GM19239 (cell line): ENCODE data around the gene FLG.
"Not testable (repeated sequence)": the region's sequence is repeated elsewhere in the genome, so short reads cannot be mapped to it uniquely, and the experiment has no call there.

ENCODE experiments used
- DNase-seq: peaks from one replicate; pipeline ENCODE4 v3.0.0; 2011; ENCODE audit warnings: low spot score; ENCODE audit not compliant: insufficient read length
- FAIRE-seq: peaks from 2 replicates; lab custom pipeline; 2011; peaks lifted over from hg19 to GRCh38; lab: Jason Lieb, UNC

FLG gene

DNA sequence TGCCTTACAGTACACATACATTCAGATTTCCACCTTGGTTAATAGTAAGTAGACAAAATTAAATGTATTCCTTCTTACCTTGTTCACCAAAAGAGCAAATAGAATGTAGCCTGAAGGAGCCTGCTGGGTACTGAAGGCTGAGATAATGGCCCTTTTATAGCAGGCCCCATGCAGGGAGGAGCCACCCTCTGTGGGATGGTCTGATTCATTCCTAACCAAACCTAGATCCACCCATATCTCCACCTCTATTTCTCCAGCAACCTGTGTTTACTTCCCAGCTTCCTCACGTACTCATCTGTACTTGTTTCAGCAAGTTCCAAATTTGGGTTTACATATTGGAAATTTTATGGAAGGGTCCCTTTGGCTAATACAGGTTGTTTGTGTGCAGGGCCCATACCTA lies at the start of gene FLG:
FLG (minus strand) TSS at position 129 of the 400 bp plus-strand sequence. CDS start 9,783 bp downstream, outside the sequence.
- no peak for DNase-seq
- no peak for FAIRE-seq

DNA sequence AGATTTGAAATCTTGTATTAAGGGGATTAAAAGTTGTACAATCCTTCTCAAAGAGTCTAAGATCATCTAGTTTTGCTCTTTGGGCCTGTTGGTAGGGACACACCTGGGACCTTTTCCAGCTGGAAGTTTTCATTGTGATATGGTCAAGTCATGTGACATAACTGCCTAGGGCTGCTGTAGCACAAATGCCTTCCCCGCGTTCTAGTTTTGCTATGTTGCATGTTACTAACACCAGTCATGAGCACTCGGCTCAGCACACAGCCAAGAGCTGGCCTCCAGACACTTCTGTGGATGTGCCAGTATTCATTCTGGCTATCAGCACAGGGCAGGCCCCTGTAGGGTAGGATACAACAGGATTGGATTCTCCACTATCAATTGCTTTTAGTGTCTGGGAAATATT lies 49.4 kb upstream of the FLG start:
- FAIRE-seq (no peak), DNase-seq (no peak)

DNA sequence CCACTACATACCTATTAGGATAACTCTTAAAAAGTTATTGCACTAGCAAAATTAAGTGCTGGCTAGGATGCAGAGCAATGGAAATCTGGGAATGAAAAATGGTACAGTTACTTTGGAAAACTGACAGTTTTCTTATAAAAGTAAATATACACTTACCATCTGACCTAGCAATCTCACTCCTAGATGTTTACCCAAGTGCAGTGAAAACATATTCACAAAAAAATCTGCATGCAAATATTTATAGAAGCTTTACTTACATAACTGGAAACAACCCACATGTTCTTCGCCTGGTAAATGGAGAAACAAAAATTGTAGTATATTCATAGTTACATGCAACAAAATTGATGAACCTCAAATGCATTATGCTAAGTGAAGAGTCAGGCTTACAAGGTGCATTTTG lies 47.6 kb upstream of the FLG start:
- FAIRE-seq: no peak
- no peak for DNase-seq

DNA sequence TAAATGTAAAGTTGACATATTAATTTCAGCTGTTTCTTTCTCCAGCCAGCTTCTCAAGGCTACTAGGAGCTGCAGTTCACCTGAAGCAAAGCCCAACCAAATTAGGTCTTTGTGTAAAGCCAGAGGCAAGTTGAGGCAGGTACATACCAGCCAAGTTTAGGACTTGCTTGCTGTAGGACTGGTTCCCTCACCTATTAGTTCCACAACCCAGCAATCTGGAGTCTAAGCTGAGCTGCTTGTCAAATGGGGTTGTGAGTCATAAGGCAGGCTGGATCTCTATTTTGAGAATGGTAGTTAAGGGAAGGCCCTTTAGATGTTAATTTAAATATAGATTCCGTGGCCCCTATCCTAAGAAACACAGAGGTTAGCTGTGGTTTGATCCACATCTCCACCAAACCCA lies 42.4 kb upstream of the FLG start:
- no peak for FAIRE-seq

GRCh38 chr1:152359906-152360305 lies 34.9 kb upstream of the FLG start, which contains the start of gene FLG2:
Gene FLG2 (minus strand): TSS chr1:152360006. CDS start chr1:152358884, 1,122 bp downstream.
- FAIRE-seq (no peak), DNase-seq (no peak)

More for the DNA sequence above, 42.4 kb upstream of the FLG start:
- DNase-seq: no peak

DNA sequence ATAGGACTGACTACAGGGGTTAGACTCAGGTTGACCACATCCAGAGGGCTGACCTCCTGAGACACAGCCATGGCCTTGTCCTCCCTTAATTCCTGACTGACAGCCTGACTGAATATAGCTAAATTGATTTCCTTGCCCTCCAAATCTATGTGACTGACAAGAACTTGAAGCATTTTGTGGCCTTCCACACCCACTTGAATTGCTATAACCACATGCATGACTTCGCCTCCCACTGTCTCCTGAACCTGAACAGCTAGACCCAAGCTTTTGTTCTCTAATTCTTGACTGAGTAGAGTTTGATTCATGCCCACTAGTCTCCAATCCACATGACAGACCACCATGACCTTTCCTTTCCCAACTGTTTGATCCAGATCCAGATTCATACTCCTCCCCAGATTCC lies 31.7 kb upstream of the FLG start:
- no peak for FAIRE-seq
- no peak for DNase-seq

DNA sequence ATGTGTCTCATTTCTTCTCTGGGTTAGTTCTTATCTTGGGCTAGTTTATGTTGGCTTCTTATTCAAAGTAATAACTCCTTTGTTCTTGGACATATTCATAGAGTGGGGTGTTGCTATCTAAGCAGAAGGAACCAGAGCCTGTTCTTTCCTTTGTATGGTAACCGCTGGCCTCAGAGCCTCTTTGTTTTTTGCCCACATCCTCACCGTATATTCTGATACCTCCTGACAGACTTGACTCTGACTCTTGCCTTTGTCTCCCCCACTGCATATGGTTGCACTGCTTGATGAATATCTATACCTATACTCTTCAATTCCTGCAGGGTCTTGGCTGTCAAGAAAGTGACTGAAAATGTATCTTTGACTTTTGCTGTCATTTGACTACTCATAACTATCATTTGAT lies 24.6 kb upstream of the FLG start:
- DNase-seq (no peak), FAIRE-seq (no peak)

DNA sequence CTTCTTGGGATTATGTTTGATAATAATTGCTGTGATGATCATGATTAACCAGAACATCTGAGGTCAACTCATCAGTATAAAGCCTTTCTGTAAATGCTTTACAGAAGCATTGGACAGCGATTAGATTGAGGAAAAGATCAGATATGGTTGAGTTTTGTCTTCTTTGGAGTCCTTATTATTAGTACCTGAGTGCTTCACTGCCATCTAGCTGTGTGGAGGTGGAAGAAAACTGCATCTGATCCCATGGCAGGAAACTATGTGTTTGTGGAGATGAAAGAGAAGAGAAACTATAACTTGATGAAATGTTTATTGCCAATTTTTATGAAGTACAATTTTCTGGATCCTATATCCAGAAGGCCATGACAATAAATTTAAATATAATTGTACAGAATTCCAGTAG lies 23.4 kb upstream of the FLG start:
- DNase-seq (no peak), FAIRE-seq (no peak)

DNA sequence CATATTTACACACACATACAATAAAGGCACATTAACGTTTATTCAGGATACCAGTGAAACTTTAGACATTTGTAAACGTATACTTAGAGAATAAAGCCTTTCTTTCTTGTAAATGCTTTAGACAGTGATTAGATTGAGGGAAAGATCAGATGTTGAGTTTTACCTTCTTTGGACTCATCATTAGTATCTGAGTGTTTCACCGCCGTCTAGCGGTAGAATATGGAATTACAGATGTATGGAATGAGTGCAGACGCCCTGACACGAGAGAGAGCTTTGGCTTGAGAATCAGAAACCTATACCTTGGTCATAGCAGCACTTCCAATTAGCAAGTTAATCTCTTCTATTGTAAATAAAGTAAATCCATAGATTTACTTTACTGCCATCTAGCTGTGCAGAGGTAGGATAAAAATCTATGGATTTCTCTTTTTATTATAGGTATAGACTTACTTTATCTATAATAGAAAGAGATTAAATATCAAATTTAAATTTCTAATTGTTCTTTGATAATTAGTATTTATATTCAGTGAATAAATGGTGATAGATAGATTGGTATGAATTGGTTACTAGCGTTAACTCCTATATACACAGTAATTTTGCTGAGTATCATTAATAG lies 22.2 kb upstream of the FLG start:
- FAIRE-seq (no peak), DNase-seq (peak; percentile 10)

- FAIRE-seq (no peak), DNase-seq (no peak)
Measured at GRCh38 chr1:152344438-152344837, 19.4 kb upstream of the FLG start.

- FAIRE-seq: no peak
- DNase-seq: no peak
Measured at GRCh38 chr1:152343006-152343405, 18.0 kb upstream of the FLG start.

- DNase-seq: no peak
- no peak for FAIRE-seq
Measured at GRCh38 chr1:152335399-152335798, 10.4 kb upstream of the FLG start.

GRCh38 chr1:152328801-152329391 lies 3.9 kb upstream of the FLG start:
- DNase-seq (no peak), FAIRE-seq (no peak)

- DNase-seq (no peak), FAIRE-seq (no peak)
Measured at GRCh38 chr1:152313970-152314369, 11.1 kb downstream of the FLG start.

GRCh38 chr1:152313319-152313801 lies 11.7 kb downstream of the FLG start:
- DNase-seq (no peak), FAIRE-seq (no peak)

DNA sequence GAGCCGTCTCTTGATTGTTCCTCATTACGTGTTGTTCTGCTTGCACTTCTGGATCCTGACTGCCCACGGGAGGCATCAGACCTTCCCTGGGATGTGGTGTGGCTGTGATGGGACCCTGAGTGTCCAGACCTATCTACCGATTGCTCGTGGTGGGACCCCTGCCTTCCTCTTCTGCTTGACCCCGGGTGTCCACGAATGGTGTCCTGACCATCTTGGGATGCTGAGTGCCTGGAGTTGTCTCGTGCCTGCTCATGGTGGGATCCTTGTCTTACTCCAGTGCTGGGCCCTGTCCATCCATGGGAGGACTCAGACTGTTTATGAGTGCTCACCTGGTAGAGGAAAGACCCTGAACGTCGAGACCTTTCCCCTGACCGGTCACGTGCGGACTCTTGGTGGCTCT lies 12.9 kb downstream of the FLG start:
- not testable (repeated sequence) for DNase-seq, FAIRE-seq

- DNase-seq: no peak
- FAIRE-seq: no peak
Measured at GRCh38 chr1:152309955-152310354, 15.1 kb downstream of the FLG start.

DNA sequence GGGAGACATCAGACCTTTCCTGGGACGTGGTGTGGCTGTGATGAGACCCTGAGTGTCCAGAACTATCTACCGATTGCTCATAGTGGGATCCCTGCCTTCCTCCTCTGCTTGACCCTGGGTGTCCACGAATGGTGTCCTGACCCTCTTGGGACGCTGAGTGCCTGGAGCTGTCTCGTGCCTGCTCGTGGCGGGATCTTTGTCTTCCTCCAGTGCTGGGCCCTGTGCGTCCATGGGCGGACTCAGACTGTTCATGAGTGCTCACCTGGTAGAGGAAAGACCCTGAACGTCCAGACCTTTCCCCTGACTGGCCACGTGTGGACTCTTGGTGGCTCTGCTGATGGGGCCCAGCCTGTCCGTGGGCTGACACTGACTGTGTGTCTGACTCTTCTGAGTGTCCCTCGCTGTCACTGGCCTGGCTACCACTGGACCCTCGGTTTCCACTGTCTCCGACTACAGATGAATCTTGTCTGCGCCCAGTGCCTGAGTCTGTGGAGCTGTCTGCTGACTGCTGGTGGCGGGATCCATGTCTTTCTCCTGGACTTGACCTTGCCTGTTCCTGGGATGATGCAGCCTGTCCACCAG lies 15.6 kb downstream of the FLG start:
- not testable (repeated sequence) for FAIRE-seq, DNase-seq

GRCh38 chr1:152308758-152309157 lies 16.3 kb downstream of the FLG start:
- not testable (repeated sequence) for DNase-seq, FAIRE-seq

- DNase-seq, FAIRE-seq: not testable (repeated sequence)
Measured at GRCh38 chr1:152307970-152308369, 17.1 kb downstream of the FLG start.

- not testable (repeated sequence) for FAIRE-seq, DNase-seq
Measured at GRCh38 chr1:152306123-152306522, 18.9 kb downstream of the FLG start.
